ENCODE data around the gene ERBIN. TPM values are rescaled to one million over a fixed set of nuclear protein-coding genes. Genes with fewer than 3 reads are reported as not detected.

Gene ERBIN
- polyA plus RNA-seq, 1 of the 3 experiments (the other 2 are of a cell fraction), result 10.3 TPM

DNA sequence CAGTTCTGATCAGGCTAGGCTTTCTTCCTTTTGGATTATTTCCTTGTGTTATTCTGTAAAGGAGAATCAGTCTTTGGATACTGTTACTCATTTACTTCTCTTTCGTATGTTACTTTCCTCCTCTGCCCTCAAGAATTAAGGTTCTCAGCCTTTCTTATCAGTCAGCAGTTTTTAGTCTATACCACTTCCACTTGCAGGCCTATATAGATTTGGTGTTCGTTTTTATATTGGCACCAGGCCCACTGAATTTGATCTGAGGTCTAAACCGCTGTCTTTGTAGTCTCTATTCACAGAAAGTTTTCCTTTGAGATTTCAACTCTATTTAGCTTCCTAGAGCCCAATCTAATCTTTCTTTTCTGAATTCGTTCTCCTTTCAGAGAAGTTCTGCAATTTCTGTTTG, 62.8 kb downstream of the ERBIN start (continued):
- TF ChIP-seq, protein P1, sequence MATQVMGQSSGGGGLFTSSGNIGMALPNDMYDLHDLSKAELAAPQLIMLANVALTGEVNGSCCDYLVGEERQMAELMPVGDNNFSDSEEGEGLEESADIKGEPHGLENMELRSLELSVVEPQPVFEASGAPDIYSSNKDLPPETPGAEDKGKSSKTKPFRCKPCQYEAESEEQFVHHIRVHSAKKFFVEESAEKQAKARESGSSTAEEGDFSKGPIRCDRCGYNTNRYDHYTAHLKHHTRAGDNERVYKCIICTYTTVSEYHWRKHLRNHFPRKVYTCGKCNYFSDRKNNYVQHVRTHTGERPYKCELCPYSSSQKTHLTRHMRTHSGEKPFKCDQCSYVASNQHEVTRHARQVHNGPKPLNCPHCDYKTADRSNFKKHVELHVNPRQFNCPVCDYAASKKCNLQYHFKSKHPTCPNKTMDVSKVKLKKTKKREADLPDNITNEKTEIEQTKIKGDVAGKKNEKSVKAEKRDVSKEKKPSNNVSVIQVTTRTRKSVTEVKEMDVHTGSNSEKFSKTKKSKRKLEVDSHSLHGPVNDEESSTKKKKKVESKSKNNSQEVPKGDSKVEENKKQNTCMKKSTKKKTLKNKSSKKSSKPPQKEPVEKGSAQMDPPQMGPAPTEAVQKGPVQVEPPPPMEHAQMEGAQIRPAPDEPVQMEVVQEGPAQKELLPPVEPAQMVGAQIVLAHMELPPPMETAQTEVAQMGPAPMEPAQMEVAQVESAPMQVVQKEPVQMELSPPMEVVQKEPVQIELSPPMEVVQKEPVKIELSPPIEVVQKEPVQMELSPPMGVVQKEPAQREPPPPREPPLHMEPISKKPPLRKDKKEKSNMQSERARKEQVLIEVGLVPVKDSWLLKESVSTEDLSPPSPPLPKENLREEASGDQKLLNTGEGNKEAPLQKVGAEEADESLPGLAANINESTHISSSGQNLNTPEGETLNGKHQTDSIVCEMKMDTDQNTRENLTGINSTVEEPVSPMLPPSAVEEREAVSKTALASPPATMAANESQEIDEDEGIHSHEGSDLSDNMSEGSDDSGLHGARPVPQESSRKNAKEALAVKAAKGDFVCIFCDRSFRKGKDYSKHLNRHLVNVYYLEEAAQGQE (IDR thresholded peaks at IDR 0.05; ENCODE audit: low read depth, low read length), result no peak
- TF ChIP-seq JUND (IDR thresholded peaks at IDR 0.05), result no peak
- no peak for TF ChIP-seq MXI1 (IDR thresholded peaks at IDR 0.05; ENCODE audit: low read depth, low read length)
- TF ChIP-seq ELF1 (IDR thresholded peaks at IDR 0.05), result no peak

DNA sequence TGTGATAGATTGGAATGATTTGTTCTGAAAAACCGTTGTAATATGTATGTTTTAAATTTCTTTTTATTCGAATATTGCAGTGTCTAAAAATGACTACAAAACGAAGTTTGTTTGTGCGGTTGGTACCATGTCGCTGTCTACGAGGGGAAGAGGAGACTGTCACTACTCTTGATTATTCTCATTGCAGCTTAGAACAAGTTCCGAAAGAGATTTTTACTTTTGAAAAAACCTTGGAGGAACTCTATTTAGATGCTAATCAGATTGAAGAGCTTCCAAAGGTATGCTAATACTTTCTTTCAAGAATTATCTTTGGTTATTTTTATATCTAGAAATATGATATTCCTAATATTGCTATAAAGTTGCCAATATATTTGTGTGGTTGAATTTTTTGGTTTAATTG, 66.3 kb downstream of the ERBIN start:
- H3K36me3 ChIP-seq (replicated peaks in 1 of 2; ENCODE audit: control insufficient read depth in 1 of 2, insufficient read depth in 2 of 2, low read length in 1 of 2), result peaks cover 17 to 62% of the 10 kb centered on the region in 2 experiments
- H3K9me3 ChIP-seq, result no peaks in the 10 kb centered on the region
- peaks cover 36% of the 10 kb centered on the region for H4K20me1 ChIP-seq (ENCODE audit: insufficient read depth)
- H3K4me1 ChIP-seq (ENCODE audit: control insufficient read depth in 1 of 2, insufficient read depth in 2 of 2, low read depth in 1 of 2, low read length in 1 of 2), result no peaks in the 10 kb centered on the region
- no peak for DNase-seq
- no peak overlapping the region for H2AFZ ChIP-seq (ENCODE audit: low read depth)
- no peak for TF ChIP-seq CHD2 (IDR thresholded peaks at IDR 0.05; ENCODE audit: low read length, partially characterized antibody)
- TF ChIP-seq, protein P2, sequence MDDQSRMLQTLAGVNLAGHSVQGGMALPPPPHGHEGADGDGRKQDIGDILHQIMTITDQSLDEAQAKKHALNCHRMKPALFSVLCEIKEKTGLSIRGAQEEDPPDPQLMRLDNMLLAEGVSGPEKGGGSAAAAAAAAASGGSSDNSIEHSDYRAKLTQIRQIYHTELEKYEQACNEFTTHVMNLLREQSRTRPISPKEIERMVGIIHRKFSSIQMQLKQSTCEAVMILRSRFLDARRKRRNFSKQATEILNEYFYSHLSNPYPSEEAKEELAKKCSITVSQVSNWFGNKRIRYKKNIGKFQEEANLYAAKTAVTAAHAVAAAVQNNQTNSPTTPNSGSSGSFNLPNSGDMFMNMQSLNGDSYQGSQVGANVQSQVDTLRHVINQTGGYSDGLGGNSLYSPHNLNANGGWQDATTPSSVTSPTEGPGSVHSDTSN (IDR thresholded peaks at IDR 0.05), result no peak
- TF ChIP-seq JUND (IDR thresholded peaks at IDR 0.05), result no peak
- TF ChIP-seq, protein P3, sequence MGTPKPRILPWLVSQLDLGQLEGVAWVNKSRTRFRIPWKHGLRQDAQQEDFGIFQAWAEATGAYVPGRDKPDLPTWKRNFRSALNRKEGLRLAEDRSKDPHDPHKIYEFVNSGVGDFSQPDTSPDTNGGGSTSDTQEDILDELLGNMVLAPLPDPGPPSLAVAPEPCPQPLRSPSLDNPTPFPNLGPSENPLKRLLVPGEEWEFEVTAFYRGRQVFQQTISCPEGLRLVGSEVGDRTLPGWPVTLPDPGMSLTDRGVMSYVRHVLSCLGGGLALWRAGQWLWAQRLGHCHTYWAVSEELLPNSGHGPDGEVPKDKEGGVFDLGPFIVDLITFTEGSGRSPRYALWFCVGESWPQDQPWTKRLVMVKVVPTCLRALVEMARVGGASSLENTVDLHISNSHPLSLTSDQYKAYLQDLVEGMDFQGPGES (IDR thresholded peaks at IDR 0.05; ENCODE audit: low read depth, low read length), result no peak
- no peak overlapping the region for H3K4me2 ChIP-seq
- H3K79me2 ChIP-seq (ENCODE audit: insufficient read depth), result peaks cover 89% of the 10 kb centered on the region
- H3K9ac ChIP-seq, result no peak overlapping the region
- H3K9me2 ChIP-seq, result no peaks in the 10 kb centered on the region
- peaks cover 12% of the 10 kb centered on the region for H3F3A ChIP-seq (replicated peaks; ENCODE audit: insufficient read depth)
- 91% methylated on average over 7 of the region's 7 CpGs for WGBS (ENCODE audit: low lambda C conversion rate)
- ChIA-PET CTCF (interaction anchor here (0.6 kb wide), 1 partner anchor 20 kb away, joined by 3 read pairs; no protein-coding TSS in a partner anchor), POLR2A (no interaction called here)
- H3K4me3 ChIP-seq (ENCODE audit: low read depth in 2 of 2, low read length in 1 of 2), result no peak overlapping the region
- no peak overlapping the region for H3K27ac ChIP-seq (ENCODE audit: low read depth in 2 of 2, low read length in 1 of 2)
- H3K27me3 ChIP-seq (ENCODE audit: insufficient read depth), result no peaks in the 10 kb centered on the region

DNA sequence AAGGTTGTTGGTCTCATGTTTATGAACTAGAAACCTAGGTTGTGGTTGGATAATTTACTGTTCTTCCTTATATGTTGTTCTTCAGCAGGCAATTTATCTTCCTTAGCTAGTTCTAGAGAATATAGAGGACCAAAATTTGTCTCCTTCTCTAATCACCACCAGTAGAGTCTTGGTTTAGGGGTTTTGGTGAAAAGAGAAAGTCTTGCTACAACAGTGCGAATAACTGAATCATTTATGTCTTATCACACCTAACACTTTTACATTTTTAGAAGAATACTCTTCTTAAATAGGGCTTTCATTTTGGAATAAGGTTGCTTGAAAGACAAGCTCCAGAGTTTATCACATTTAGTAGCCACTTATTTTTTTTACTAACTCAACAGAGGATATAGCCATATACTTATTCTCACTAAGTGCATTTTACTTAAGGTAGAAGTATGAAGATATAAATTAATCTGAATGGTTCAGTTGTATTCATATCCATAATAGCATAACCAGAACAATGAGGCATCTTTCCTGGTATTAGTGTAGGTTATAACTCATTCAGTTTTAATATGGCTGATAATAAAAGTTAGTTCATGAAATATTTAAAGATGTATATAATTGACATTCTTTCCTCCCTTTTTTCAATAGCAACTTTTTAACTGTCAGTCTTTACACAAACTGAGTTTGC, 67.9 kb downstream of the ERBIN start:
- no peaks in the 10 kb centered on the region for H3K9me2 ChIP-seq
- no peak overlapping the region for H3K9ac ChIP-seq
- H3K4me2 ChIP-seq, result no peak overlapping the region
- H3K4me1 ChIP-seq (ENCODE audit: control insufficient read depth in 1 of 2, insufficient read depth in 2 of 2, low read depth in 1 of 2, low read length in 1 of 2), result no peaks in the 10 kb centered on the region
- DNase-seq, result no peak
- no peak overlapping the region for H3K27ac ChIP-seq (ENCODE audit: low read depth in 2 of 2, low read length in 1 of 2)
- H3K4me3 ChIP-seq (ENCODE audit: low read depth in 2 of 2, low read length in 1 of 2), result no peak overlapping the region
- no peaks in the 10 kb centered on the region for H3K9me3 ChIP-seq
- H3K79me2 ChIP-seq (ENCODE audit: insufficient read depth), result peaks cover 90% of the 10 kb centered on the region
- peaks cover 27% of the 10 kb centered on the region for H4K20me1 ChIP-seq (ENCODE audit: insufficient read depth)
- peaks cover 17 to 62% of the 10 kb centered on the region in 2 experiments for H3K36me3 ChIP-seq (replicated peaks in 1 of 2; ENCODE audit: control insufficient read depth in 1 of 2, insufficient read depth in 2 of 2, low read length in 1 of 2)
- ChIA-PET CTCF (interaction anchor here (0.8 to 1.6 kb wide), 3 partner anchors 8 to 47 kb away, joined by 3 to 4 read pairs (median 3); no protein-coding TSS in a partner anchor), POLR2A (no interaction called here)
- WGBS (ENCODE audit: low lambda C conversion rate), result 94% methylated on average over 1 of the region's 1 CpG
- H2AFZ ChIP-seq (ENCODE audit: low read depth), result no peak overlapping the region
- H3F3A ChIP-seq (replicated peaks; ENCODE audit: insufficient read depth), result peaks cover 12% of the 10 kb centered on the region
- H3K27me3 ChIP-seq (ENCODE audit: insufficient read depth), result no peaks in the 10 kb centered on the region
- TF ChIP-seq RCOR1 (IDR thresholded peaks at IDR 0.05; ENCODE audit: low read length) (no peak), GABPA (IDR thresholded peaks at IDR 0.05; ENCODE audit: low read depth) (no peak), GATA2 (CRISPR knock-in tag; IDR thresholded peaks at IDR 0.05) (no peak), SIN3A (IDR thresholded peaks at IDR 0.05; ENCODE audit: borderline replicate concordance, low read depth, low read length) (no peak), TCF12 (IDR thresholded peaks at IDR 0.05) (no peak), EP300 (IDR thresholded peaks at IDR 0.05; ENCODE audit: borderline replicate concordance in 1 of 2, low read depth in 1 of 2, low read length in 1 of 2) (no peak), MEF2A (IDR thresholded peaks at IDR 0.05; ENCODE audit: borderline replicate concordance, low read depth) (no peak), CHD2 (IDR thresholded peaks at IDR 0.05; ENCODE audit: low read length, partially characterized antibody) (no peak), FOXJ3 (CRISPR knock-in tag; IDR thresholded peaks at IDR 0.05) (no peak), RFX5 (IDR thresholded peaks at IDR 0.05; ENCODE audit: low read length) (no peak), JUND (IDR thresholded peaks at IDR 0.05) (no peak)
- TF ChIP-seq, protein P4, sequence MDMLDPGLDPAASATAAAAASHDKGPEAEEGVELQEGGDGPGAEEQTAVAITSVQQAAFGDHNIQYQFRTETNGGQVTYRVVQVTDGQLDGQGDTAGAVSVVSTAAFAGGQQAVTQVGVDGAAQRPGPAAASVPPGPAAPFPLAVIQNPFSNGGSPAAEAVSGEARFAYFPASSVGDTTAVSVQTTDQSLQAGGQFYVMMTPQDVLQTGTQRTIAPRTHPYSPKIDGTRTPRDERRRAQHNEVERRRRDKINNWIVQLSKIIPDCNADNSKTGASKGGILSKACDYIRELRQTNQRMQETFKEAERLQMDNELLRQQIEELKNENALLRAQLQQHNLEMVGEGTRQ (IDR thresholded peaks at IDR 0.05; ENCODE audit: borderline replicate concordance, low read depth, low read length), result no peak
- TF ChIP-seq, protein P5, sequence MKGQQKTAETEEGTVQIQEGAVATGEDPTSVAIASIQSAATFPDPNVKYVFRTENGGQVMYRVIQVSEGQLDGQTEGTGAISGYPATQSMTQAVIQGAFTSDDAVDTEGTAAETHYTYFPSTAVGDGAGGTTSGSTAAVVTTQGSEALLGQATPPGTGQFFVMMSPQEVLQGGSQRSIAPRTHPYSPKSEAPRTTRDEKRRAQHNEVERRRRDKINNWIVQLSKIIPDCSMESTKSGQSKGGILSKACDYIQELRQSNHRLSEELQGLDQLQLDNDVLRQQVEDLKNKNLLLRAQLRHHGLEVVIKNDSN (IDR thresholded peaks at IDR 0.05; ENCODE audit: borderline replicate concordance, low read depth), result no peak

Measured in SK-N-SH (cell line).